D341Med (cell line): ENCODE results near the gene SETD6.

Experiments
- DNase-seq: peaks from one replicate; pipeline ENCODE4 v3.0.0; 2012; ENCODE audit warnings: low spot score

SETD6 gene

GRCh38 chr16:58493756-58494431 is 21.4 kb upstream of the SETD6 start:
- DNase-seq, result no peak

GRCh38 chr16:58494981-58495520 is 20.3 kb upstream of the SETD6 start:
- DNase-seq, result peak; percentile 78

- no peak for DNase-seq
Measured at GRCh38 chr16:58495521-58496331, 19.6 kb upstream of the SETD6 start.

GRCh38 chr16:58497468-58497867 is 17.8 kb upstream of the SETD6 start:
- DNase-seq, result no peak

- DNase-seq, result no peak
Measured at GRCh38 chr16:58497935-58498334, 17.4 kb upstream of the SETD6 start.

GRCh38 chr16:58498341-58499091 is 16.8 kb upstream of the SETD6 start:
- DNase-seq, result no peak

GRCh38 chr16:58499092-58499511 is 16.2 kb upstream of the SETD6 start:
- DNase-seq, result no peak

GRCh38 chr16:58499615-58500351 is 15.5 kb upstream of the SETD6 start, which contains the start of gene NDRG4:
Gene NDRG4, plus strand, starts transcription at chr16:58500143. Its CDS starts 106 bp downstream, at chr16:58500249.
- peak; percentile 46 for DNase-seq

GRCh38 chr16:58500430-58501241 is 14.7 kb upstream of the SETD6 start:
- no peak for DNase-seq

GRCh38 chr16:58501242-58502131 is 13.8 kb upstream of the SETD6 start:
- DNase-seq, result no peak

- no peak for DNase-seq
Measured at GRCh38 chr16:58502217-58502921, 12.9 kb upstream of the SETD6 start.

- no peak for DNase-seq
Measured at GRCh38 chr16:58503166-58503862, 12.0 kb upstream of the SETD6 start.

GRCh38 chr16:58503863-58504688 is 11.2 kb upstream of the SETD6 start:
- DNase-seq, result no peak

GRCh38 chr16:58506241-58507194 is 8.8 kb upstream of the SETD6 start:
- peak; percentile 27 for DNase-seq

GRCh38 chr16:58507195-58507962 is 7.9 kb upstream of the SETD6 start:
- no peak for DNase-seq
